ENCODE measurements around the gene ZNF692. TPM values are rescaled to one million over a fixed set of nuclear protein-coding genes. Genes with fewer than 3 reads are reported as not detected.

The ZNF692 gene
- polyA plus RNA-seq, 4 donors = 42.2 to 124 (median 70.2) TPM

GRCh38 chr1:248821101-248821500 lies 37.8 kb downstream of the ZNF692 start:
- Histone ChIP-seq H3K4me3 (ENCODE audit: low read depth in 1 of 3, low read length in 3 of 3) (no peak overlapping the region), H3K9me3 (ENCODE audit: control insufficient read depth in 2 of 2, insufficient read depth in 1 of 2, low read depth in 1 of 2, low read length in 1 of 2) (no peaks in the 10 kb centered on the region), H3K27ac (ENCODE audit: low read depth in 1 of 3, low read length in 2 of 3) (no peak overlapping the region), H3K4me1 (ENCODE audit: control insufficient read depth in 3 of 3, insufficient read depth in 2 of 3, low read depth in 1 of 3, low read length in 2 of 3) (peaks cover 10 to 25% (median 14%) of the 10 kb centered on the region in 3 donors), H3K36me3 (ENCODE audit: control insufficient read depth in 3 of 3, insufficient read depth in 2 of 3, low read depth in 1 of 3, low read length in 3 of 3) (peaks cover 0 to 63% (median 10%) of the 10 kb centered on the region in 3 donors), H3K27me3 (ENCODE audit: control insufficient read depth in 3 of 3, insufficient read depth in 3 of 3, low read length in 3 of 3) (no peaks in the 10 kb centered on the region)
- DNase-seq (no peak), FAIRE-seq (no peak)
- WGBS, 3 donors = 46 to 66% (median 47%) methylated on average over 3 of the region's 3 CpGs

GRCh38 chr1:248820041-248820585 lies 38.8 kb downstream of the ZNF692 start:
- peaks cover 0 to 68% (median 15%) of the 10 kb centered on the region in 3 donors for H3K36me3 ChIP-seq (ENCODE audit: control insufficient read depth in 3 of 3, insufficient read depth in 2 of 3, low read depth in 1 of 3, low read length in 3 of 3)
- DNase-seq (no peak), FAIRE-seq (no peak)
- peaks cover 10 to 23% (median 13%) of the 10 kb centered on the region in 3 donors for H3K4me1 ChIP-seq (ENCODE audit: control insufficient read depth in 3 of 3, insufficient read depth in 2 of 3, low read depth in 1 of 3, low read length in 2 of 3)
- no peaks in the 10 kb centered on the region for H3K9me3 ChIP-seq (ENCODE audit: control insufficient read depth in 2 of 2, insufficient read depth in 1 of 2, low read depth in 1 of 2, low read length in 1 of 2)
- H3K4me3 ChIP-seq (ENCODE audit: low read depth in 1 of 3, low read length in 3 of 3) = no peak overlapping the region
- H3K27me3 ChIP-seq (ENCODE audit: control insufficient read depth in 3 of 3, insufficient read depth in 3 of 3, low read length in 3 of 3) = no peaks in the 10 kb centered on the region
- no peak overlapping the region for H3K27ac ChIP-seq (ENCODE audit: low read depth in 1 of 3, low read length in 2 of 3)
- 90 to 92% (median 92%) methylated on average over 7 of the region's 7 CpGs for WGBS, 3 donors

- no peak overlapping the region for H3K4me3 ChIP-seq (ENCODE audit: low read depth in 1 of 3, low read length in 3 of 3)
- no peaks in the 10 kb centered on the region for H3K27me3 ChIP-seq (ENCODE audit: control insufficient read depth in 3 of 3, insufficient read depth in 3 of 3, low read length in 3 of 3)
- FAIRE-seq (no peak), DNase-seq (no peak)
- H3K9me3 ChIP-seq (ENCODE audit: control insufficient read depth in 2 of 2, insufficient read depth in 1 of 2, low read depth in 1 of 2, low read length in 1 of 2) = no peaks in the 10 kb centered on the region
- H3K27ac ChIP-seq (ENCODE audit: low read depth in 1 of 3, low read length in 2 of 3) = no peak overlapping the region
- peaks cover 0 to 69% (median 18%) of the 10 kb centered on the region in 3 donors for H3K36me3 ChIP-seq (ENCODE audit: control insufficient read depth in 3 of 3, insufficient read depth in 2 of 3, low read depth in 1 of 3, low read length in 3 of 3)
- H3K4me1 ChIP-seq (ENCODE audit: control insufficient read depth in 3 of 3, insufficient read depth in 2 of 3, low read depth in 1 of 3, low read length in 2 of 3) = peaks cover 0 to 10% (median 0%) of the 10 kb centered on the region in 3 donors
- 75 to 78% (median 75%) methylated on average over 5 of the region's 5 CpGs for WGBS, 3 donors
Measured at GRCh38 chr1:248818505-248819374, 40.1 kb downstream of the ZNF692 start.

- no peak for DNase-seq
- 75 to 89% (median 77%) methylated on average over 6 of the region's 6 CpGs for WGBS, 3 donors
- Histone ChIP-seq H3K36me3 (ENCODE audit: control insufficient read depth in 3 of 3, insufficient read depth in 2 of 3, low read depth in 1 of 3, low read length in 3 of 3) (peaks cover 0 to 83% (median 24%) of the 10 kb centered on the region in 3 donors), H3K27ac (ENCODE audit: low read depth in 1 of 3, low read length in 2 of 3) (no peak overlapping the region), H3K4me1 (ENCODE audit: control insufficient read depth in 3 of 3, insufficient read depth in 2 of 3, low read depth in 1 of 3, low read length in 2 of 3) (peaks cover 0 to 2% (median 0%) of the 10 kb centered on the region in 3 donors), H3K27me3 (ENCODE audit: control insufficient read depth in 3 of 3, insufficient read depth in 3 of 3, low read length in 3 of 3) (no peaks in the 10 kb centered on the region), H3K9me3 (ENCODE audit: control insufficient read depth in 2 of 2, insufficient read depth in 1 of 2, low read depth in 1 of 2, low read length in 1 of 2) (no peaks in the 10 kb centered on the region), H3K4me3 (ENCODE audit: low read depth in 1 of 3, low read length in 3 of 3) (no peak overlapping the region)
- no peak for FAIRE-seq
Measured at GRCh38 chr1:248817065-248817464, 41.8 kb downstream of the ZNF692 start.

- FAIRE-seq (no peak), DNase-seq (no peak)
- Histone ChIP-seq H3K27me3 (ENCODE audit: control insufficient read depth in 3 of 3, insufficient read depth in 3 of 3, low read length in 3 of 3) (no peaks in the 10 kb centered on the region), H3K36me3 (ENCODE audit: control insufficient read depth in 3 of 3, insufficient read depth in 2 of 3, low read depth in 1 of 3, low read length in 3 of 3) (peaks cover 0 to 86% (median 22%) of the 10 kb centered on the region in 3 donors), H3K4me1 (ENCODE audit: control insufficient read depth in 3 of 3, insufficient read depth in 2 of 3, low read depth in 1 of 3, low read length in 2 of 3) (no peaks in the 10 kb centered on the region), H3K27ac (ENCODE audit: low read depth in 1 of 3, low read length in 2 of 3) (no peak overlapping the region), H3K4me3 (ENCODE audit: low read depth in 1 of 3, low read length in 3 of 3) (no peak overlapping the region), H3K9me3 (ENCODE audit: control insufficient read depth in 2 of 2, insufficient read depth in 1 of 2, low read depth in 1 of 2, low read length in 1 of 2) (no peaks in the 10 kb centered on the region)
- WGBS, 3 donors = 88 to 90% (median 89%) methylated on average over 13 of the region's 13 CpGs
Measured at GRCh38 chr1:248816042-248816851, 42.6 kb downstream of the ZNF692 start.

GRCh38 chr1:248815407-248816034 lies 43.4 kb downstream of the ZNF692 start:
- peaks cover 0 to 86% (median 18%) of the 10 kb centered on the region in 3 donors for H3K36me3 ChIP-seq (ENCODE audit: control insufficient read depth in 3 of 3, insufficient read depth in 2 of 3, low read depth in 1 of 3, low read length in 3 of 3)
- no peaks in the 10 kb centered on the region for H3K9me3 ChIP-seq (ENCODE audit: control insufficient read depth in 2 of 2, insufficient read depth in 1 of 2, low read depth in 1 of 2, low read length in 1 of 2)
- no peak for DNase-seq
- no peak overlapping the region for H3K27ac ChIP-seq (ENCODE audit: low read depth in 1 of 3, low read length in 2 of 3)
- FAIRE-seq = no peak
- WGBS, 3 donors = 91 to 94% (median 93%) methylated on average over 10 of the region's 10 CpGs
- H3K27me3 ChIP-seq (ENCODE audit: control insufficient read depth in 3 of 3, insufficient read depth in 3 of 3, low read length in 3 of 3) = no peaks in the 10 kb centered on the region
- H3K4me3 ChIP-seq (ENCODE audit: low read depth in 1 of 3, low read length in 3 of 3) = no peak overlapping the region
- no peaks in the 10 kb centered on the region for H3K4me1 ChIP-seq (ENCODE audit: control insufficient read depth in 3 of 3, insufficient read depth in 2 of 3, low read depth in 1 of 3, low read length in 2 of 3)

- no peak overlapping the region for H3K27ac ChIP-seq (ENCODE audit: low read depth in 1 of 3, low read length in 2 of 3)
- WGBS, 3 donors = 89 to 95% (median 94%) methylated on average over 16 of the region's 16 CpGs
- no peak for DNase-seq
- H3K27me3 ChIP-seq (ENCODE audit: control insufficient read depth in 3 of 3, insufficient read depth in 3 of 3, low read length in 3 of 3) = no peaks in the 10 kb centered on the region
- H3K36me3 ChIP-seq (ENCODE audit: control insufficient read depth in 3 of 3, insufficient read depth in 2 of 3, low read depth in 1 of 3, low read length in 3 of 3) = peaks cover 0 to 79% (median 18%) of the 10 kb centered on the region in 3 donors
- H3K4me3 ChIP-seq (ENCODE audit: low read depth in 1 of 3, low read length in 3 of 3) = no peak overlapping the region
- no peak for FAIRE-seq
- H3K9me3 ChIP-seq (ENCODE audit: control insufficient read depth in 2 of 2, insufficient read depth in 1 of 2, low read depth in 1 of 2, low read length in 1 of 2) = no peaks in the 10 kb centered on the region
- H3K4me1 ChIP-seq (ENCODE audit: control insufficient read depth in 3 of 3, insufficient read depth in 2 of 3, low read depth in 1 of 3, low read length in 2 of 3) = no peaks in the 10 kb centered on the region
Measured at GRCh38 chr1:248814351-248814750, 44.5 kb downstream of the ZNF692 start.

- Histone ChIP-seq H3K27me3 (ENCODE audit: control insufficient read depth in 3 of 3, insufficient read depth in 3 of 3, low read length in 3 of 3) (no peaks in the 10 kb centered on the region), H3K4me1 (ENCODE audit: control insufficient read depth in 3 of 3, insufficient read depth in 2 of 3, low read depth in 1 of 3, low read length in 2 of 3) (no peaks in the 10 kb centered on the region), H3K27ac (ENCODE audit: low read depth in 1 of 3, low read length in 2 of 3) (no peak overlapping the region), H3K9me3 (ENCODE audit: control insufficient read depth in 2 of 2, insufficient read depth in 1 of 2, low read depth in 1 of 2, low read length in 1 of 2) (no peaks in the 10 kb centered on the region), H3K4me3 (ENCODE audit: low read depth in 1 of 3, low read length in 3 of 3) (no peak overlapping the region), H3K36me3 (ENCODE audit: control insufficient read depth in 3 of 3, insufficient read depth in 2 of 3, low read depth in 1 of 3, low read length in 3 of 3) (peaks cover 0 to 73% (median 18%) of the 10 kb centered on the region in 3 donors)
- 94 to 96% (median 95%) methylated on average over 8 of the region's 8 CpGs for WGBS, 3 donors
- DNase-seq = no peak
- FAIRE-seq = no peak
Measured at GRCh38 chr1:248813546-248813945, 45.3 kb downstream of the ZNF692 start.
